ENCODE results near the gene MOB1B.

GRCh38 chr4:70994387-70995099 is 92.4 kb downstream of the MOB1B start:
- TF ChIP-seq USF1 (IDR thresholded peaks at IDR 0.05) (no peak), NFIC (IDR thresholded peaks at IDR 0.05) (no peak), EP300 (IDR thresholded peaks at IDR 0.05; ENCODE audit: borderline replicate concordance) (no peak), CREB1 (IDR thresholded peaks at IDR 0.05; ENCODE audit: low read depth) (no peak), EGR1 (IDR thresholded peaks at IDR 0.05) (no peak), RAD21 (IDR thresholded peaks at IDR 0.05; ENCODE audit: low read depth) (no peak)
- TF ChIP-seq, protein P1, sequence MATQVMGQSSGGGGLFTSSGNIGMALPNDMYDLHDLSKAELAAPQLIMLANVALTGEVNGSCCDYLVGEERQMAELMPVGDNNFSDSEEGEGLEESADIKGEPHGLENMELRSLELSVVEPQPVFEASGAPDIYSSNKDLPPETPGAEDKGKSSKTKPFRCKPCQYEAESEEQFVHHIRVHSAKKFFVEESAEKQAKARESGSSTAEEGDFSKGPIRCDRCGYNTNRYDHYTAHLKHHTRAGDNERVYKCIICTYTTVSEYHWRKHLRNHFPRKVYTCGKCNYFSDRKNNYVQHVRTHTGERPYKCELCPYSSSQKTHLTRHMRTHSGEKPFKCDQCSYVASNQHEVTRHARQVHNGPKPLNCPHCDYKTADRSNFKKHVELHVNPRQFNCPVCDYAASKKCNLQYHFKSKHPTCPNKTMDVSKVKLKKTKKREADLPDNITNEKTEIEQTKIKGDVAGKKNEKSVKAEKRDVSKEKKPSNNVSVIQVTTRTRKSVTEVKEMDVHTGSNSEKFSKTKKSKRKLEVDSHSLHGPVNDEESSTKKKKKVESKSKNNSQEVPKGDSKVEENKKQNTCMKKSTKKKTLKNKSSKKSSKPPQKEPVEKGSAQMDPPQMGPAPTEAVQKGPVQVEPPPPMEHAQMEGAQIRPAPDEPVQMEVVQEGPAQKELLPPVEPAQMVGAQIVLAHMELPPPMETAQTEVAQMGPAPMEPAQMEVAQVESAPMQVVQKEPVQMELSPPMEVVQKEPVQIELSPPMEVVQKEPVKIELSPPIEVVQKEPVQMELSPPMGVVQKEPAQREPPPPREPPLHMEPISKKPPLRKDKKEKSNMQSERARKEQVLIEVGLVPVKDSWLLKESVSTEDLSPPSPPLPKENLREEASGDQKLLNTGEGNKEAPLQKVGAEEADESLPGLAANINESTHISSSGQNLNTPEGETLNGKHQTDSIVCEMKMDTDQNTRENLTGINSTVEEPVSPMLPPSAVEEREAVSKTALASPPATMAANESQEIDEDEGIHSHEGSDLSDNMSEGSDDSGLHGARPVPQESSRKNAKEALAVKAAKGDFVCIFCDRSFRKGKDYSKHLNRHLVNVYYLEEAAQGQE (IDR thresholded peaks at IDR 0.05; ENCODE audit: low read depth): no peak
